SKM-1 treated with dmso at 0.1 percent for 144 hours (cell line): ENCODE results near the gene PLPP7.
"Not testable (repeated sequence)": the region's sequence is repeated elsewhere in the genome, so short reads cannot be mapped to it uniquely, and the experiment has no call there.

Experiments
- DNase-seq: peaks from one replicate; lab custom pipeline; 2025; ENCODE audit not compliant: unreplicated experiment; lab: John Stamatoyannopoulos, UW

Gene PLPP7

GRCh38 chr9:131266266-131267229, 23.0 kb upstream of the PLPP7 start:
- no peak for DNase-seq

DNA sequence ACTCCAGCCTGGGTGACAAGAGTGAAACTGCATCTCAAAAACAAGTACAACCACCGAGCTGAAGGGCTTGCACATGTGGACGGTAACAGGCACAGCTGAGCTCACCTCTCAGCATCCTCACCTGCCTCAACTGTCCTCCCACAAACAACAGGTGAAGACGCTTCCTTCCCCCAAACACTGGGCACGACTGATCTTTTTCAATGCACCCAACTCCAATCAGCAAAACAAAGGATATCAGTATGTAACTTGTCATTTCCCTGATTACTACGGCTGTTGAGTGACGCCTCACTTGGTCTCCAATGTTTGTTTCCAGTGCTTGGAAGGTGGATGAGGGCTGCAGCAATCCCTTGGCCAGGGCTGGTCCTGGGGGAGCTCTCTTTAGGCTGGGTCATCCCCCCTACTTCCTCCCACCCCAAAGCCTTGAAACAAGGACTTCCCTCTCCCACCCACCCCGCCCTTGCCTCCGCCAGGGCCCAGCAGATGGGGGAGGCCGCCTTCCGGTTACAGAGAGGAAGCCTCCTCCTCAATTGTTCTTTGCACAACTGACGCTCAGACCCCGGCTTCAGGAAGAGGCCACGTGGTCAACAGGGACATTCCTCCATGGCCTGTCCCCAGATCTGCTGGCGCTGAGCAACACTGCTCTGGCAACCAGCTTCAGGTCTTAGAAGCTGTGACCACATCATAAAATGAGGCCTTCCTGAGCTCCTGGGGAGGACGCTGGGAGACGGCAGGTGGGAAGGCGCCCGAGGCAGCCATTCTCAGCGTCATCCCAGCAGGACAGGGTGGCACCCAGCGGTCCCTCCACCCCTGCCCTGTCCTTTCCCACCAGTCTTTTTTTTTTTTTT, 19.1 kb upstream of the PLPP7 start:
- peak; percentile 92 for DNase-seq

DNA sequence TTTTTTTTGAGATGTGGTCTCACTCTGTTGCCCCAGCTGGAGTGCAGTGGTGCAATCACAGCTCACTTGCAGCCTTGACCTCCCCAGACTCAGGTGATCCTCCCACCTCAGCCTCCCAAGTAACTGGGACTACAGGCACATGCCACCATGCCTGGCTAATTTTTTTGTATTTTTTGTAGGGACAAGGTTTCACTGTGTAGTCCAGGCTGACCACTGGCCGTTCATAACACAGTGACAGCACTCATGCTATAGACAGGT, 18.6 kb upstream of the PLPP7 start:
- DNase-seq, result not testable (repeated sequence)

GRCh38 chr9:131271506-131271931, 18.0 kb upstream of the PLPP7 start:
- no peak for DNase-seq

DNA sequence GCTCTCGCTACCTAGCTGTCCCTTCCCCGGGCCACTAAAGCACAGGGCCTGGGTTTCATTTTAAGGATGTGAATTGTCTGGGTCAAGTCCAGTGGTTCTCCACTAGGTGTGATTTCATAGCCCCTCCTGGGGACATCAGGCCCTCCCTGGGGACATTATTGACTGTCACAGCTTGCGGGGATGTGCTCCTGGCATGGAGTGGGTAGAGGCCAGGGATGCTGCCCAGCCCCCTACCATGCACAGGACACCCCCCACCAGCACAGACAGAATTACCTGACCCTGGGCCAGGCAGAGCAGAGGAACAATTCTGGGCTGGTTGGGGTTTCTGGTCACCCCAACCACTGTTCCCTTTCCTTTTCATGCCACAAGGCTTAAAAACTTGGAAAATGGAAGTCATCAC, 17.3 kb upstream of the PLPP7 start:
- DNase-seq, result no peak

DNA sequence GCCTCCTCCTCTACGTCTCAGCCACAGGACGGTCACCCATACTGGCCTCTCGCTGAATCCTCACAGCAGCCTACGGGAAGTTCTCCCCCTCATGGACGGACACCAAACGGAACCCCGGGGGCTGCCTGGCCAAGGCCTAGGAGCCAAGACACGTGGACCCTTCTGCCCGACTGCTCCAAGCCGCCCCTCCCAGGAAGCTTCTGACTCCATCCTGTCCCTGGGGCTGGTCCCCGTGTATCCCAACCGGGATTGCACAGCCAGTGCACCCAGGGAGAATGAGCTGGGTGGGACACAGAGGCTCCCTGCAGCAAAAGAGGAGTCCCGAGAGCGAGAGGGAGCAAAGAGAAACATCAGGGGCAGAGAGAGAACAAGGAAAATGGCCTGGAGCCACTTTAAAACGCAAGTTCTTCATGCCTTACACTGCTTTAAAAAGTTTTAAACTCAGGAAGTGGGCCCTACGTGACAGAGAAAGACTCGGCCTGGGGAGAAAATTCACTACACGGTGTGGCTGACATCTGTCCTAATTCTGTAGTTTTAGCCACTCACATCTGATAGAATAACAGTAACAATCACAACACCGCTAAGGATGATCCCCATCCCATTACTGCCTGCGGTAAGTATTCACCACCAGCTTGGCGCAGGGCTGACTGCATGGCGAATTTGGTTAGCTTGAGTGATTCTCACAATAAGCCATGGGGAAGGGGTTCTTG, 16.2 kb upstream of the PLPP7 start:
- no peak for DNase-seq

- DNase-seq, result peak; percentile 91
Measured at GRCh38 chr9:131273856-131274673, 15.5 kb upstream of the PLPP7 start.

- DNase-seq, result no peak
Measured at GRCh38 chr9:131274674-131275331, 14.7 kb upstream of the PLPP7 start.

- DNase-seq, result no peak
Measured at GRCh38 chr9:131275332-131276093, 14.0 kb upstream of the PLPP7 start.

- peak; percentile 67 for DNase-seq
Measured at GRCh38 chr9:131276094-131276888, 13.2 kb upstream of the PLPP7 start, which contains the start of gene FAM78A. FAM78A (minus strand) TSS chr9:131276510; CDS start chr9:131276179, 331 bp downstream.

GRCh38 chr9:131276891-131277286, 12.6 kb upstream of the PLPP7 start:
- DNase-seq, result no peak

DNA sequence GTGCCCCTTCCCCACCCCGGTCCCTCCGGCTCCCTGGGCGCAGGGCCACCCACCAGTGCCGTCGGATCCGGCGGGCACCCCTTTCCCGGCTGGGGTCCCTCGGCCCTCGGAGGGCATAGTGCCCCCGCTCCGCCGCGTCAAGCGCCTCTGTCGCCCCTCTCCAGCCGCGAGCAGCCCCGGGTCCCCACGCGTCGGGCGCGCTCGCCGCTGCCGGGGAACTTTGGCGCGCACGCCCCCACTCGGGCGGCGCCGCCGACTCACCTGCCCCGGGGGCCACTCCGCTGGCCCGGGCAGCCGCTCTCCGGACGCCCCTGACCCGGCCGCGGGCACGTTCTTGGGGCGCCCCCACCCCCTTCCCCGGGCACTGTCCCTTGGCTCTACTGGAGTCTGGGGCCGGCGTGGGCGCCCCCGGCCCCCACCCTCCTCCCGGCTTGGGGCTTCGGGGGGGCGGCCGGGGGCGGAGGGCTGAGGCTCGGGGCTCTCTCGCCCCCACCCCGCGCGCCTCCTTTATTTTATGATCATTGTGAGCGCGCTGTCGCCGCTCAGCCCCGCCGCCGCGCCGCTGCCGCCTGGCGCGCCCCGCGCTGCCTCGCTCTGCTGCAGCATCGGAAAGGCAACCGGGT, 12.1 kb upstream of the PLPP7 start:
- no peak for DNase-seq

GRCh38 chr9:131277910-131278701, 11.4 kb upstream of the PLPP7 start:
- DNase-seq, result peak; percentile 80

DNA sequence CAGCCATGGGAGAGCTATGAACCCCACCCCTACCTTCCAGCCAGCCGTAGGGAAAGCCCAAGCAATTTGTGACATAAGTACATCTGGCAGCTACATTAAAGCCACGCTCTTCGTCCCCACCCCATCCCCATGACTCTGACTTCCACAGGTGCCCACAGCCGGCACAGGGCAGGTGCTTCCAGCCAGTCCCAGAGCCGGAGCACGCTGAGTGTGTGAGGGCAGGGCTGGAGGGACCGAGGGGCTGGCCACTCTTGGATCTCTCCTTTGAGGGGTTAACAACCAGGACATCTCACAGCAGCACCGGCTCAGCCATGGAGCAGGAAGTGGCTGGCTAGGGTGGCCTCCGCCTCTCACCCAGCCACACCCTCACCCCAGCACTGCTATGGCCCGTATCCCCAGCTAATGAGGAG, 10.8 kb upstream of the PLPP7 start:
- DNase-seq, result no peak

DNA sequence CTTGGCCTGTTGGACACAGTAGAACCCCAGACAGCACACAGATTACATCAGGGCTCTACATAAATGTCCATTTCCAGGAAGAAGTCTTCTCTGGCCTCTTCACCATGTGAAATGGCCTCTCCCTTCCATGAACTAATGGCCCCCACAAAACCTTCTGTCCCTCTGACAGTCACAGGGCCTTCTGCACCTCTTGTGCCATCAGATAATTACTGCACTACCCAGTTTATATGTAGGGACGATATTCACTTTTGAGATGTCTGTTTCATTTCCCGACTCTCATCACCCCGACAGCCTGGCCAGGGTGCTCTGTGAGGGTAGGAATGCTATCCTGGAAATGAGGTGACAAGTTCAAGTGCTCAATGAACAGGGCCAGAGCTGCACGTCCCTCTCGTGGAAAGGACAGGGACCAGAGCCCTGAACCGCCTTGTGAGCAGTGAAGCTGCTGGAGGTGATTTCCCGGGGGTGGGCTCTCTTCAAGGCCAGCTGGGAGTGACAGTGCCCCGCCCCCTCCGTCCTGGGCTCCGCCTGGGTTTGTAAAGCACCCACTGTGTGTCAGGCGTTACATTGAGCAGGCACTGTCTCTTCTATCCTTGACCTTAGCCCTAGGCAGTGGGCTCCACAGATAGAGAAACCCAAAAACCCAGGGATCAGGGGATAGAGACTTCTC, 10.2 kb upstream of the PLPP7 start:
- no peak for DNase-seq

- no peak for DNase-seq
Measured at GRCh38 chr9:131279863-131280570, 9.5 kb upstream of the PLPP7 start.
